GM18519 (cell line): ENCODE data around the gene GPER1.

Source experiments
- ATAC-seq: cut with Tn5 transposase; IDR thresholded peaks from one replicate; pipeline ENCODE4 v1.9.1; 2021; ENCODE audit warnings: mild to moderate bottlenecking, moderate library complexity; ENCODE audit not compliant: unreplicated experiment, low FRiP score

GPER1 gene

DNA sequence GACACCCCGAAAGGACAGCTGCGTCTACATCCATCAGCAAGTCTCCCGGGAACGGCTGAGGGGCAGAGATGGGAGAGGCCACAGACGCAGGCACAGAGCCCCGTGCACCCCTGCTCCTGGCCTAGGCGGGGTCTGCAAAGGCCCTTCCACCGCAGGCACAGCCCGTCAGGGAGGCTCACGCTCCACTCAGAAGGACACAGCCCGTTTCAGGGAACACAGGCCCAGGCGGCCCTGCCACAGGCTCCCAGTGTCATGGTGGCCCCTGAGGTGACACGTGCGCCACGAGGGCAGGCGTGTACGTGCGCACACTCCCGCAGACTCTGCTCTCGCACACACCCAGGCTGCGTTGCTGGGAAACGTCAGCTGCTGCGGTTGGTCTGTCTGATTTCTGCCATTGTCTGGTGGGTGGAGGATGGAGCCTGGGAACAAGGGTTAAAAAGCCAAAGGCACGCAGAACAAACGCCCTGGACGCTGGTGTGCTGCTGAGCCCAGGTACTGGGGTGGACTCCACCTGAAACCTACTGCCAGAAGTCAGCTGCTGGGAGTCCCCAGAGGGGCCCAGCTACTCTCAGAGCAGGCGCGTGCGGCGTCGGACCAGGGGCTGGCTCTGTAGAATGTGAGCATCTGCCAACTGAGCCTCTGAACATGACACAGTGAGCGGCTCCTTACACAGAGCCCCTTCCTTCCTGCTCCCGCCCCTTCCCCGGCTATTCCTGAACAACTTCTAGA, 13.1 kb downstream of the GPER1 start:
- ATAC-seq, result no peak

DNA sequence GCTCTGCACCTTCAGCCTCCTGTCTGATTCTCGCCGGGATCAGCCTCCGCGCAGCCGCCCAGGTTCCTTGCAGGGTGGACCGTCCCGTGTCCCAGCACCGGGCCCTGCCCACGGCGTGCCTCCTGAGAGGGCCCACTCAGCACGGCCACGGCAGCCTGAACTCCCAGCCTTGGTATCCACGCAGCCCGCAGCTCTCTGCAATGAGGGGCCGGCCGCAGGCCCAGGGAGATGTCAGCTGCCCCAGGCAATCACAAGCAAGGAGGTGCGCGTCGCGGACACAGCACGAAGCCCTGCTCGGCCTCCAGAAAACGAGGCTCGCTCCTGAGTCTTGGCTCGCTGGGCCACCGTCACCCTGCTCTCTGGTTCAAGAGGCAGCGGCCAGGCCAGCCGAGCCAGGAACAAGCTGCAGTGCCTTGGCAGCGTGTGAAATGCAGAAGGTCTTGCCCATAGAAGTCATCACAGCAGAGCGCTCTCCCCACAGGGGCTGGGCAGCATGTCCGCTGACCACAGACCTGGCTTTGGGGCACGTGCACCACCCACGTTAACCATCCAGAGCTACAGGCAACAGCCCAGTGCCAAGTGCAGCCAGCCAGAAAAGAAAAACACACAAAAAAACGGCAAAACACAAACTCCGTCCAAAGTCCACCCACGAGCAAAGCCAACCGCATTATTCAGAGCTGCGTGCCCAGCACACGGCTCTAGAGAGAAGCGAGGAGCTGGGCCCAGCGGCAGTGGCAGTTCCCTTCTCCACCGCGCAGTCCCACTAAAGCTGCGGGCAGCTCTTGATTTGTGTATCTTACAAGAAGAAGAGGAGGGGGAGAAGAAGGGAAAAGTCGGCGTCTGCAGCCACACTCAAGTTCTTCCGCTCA, 13.9 kb downstream of the GPER1 start:
- ATAC-seq, result no peak

- ATAC-seq, result no peak
These were observed 15.3 kb downstream of the GPER1 start for GRCh38 chr7:1103009-1103788.

GRCh38 chr7:1103789-1104515, 16.0 kb downstream of the GPER1 start:
- ATAC-seq, result no peak

- ATAC-seq, result no peak
These were observed 16.7 kb downstream of the GPER1 start for GRCh38 chr7:1104516-1105179.

DNA sequence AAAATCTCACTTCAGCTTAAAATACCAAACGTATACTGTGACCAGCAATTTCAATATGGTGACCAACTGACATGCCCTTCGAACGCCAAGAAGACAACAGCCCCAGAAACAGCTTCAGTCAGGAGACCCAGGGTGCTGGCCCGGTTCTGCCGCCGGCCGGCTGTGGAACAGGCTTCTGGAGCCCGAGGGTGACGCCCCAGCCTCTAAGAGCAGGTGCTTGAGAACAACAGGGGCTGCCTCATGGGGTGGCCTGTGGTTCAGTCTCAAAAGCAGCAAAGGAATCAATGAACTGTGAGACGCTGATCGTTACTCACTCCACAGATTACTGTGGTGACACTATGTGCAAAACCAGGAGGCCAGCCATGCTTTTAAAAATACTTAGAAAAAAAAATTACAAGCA, 17.3 kb downstream of the GPER1 start:
- ATAC-seq, result no peak

- ATAC-seq, result no peak
These were observed 18.3 kb downstream of the GPER1 start for GRCh38 chr7:1106063-1106792.

DNA sequence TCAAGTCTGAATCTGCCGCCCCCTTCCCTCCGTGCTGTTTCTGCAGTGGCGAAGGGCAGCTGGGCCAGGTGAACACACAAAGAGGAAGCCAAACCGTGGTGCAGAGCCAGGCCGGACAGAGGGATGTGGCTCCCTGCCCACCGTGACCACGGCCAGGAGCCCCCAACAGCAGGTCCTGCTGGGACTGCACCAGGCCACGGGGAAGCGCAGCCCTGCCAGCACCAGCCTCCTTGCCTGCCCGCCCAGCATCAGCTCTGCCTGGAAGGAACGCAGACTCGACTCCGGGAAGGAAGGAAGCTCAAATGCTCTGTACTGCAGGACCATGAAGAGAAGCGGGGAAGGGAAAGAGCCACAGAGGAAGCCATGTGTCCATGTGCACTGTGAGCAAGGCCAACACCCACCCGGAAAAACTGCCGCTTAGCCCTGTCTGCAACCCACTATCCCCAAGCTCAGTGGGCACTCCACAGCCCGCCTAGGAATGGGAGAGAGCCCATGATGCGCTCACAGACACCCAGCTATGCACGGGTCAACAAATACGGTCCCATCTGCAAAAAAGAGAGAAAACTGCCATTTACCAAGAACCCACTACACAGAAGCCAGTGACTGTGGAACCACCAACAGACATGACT, 19.0 kb downstream of the GPER1 start:
- ATAC-seq, result no peak

GRCh38 chr7:1108264-1108920, 20.5 kb downstream of the GPER1 start:
- ATAC-seq, result no peak

- no peak for ATAC-seq
These were observed 21.8 kb downstream of the GPER1 start for GRCh38 chr7:1109581-1110310.

DNA sequence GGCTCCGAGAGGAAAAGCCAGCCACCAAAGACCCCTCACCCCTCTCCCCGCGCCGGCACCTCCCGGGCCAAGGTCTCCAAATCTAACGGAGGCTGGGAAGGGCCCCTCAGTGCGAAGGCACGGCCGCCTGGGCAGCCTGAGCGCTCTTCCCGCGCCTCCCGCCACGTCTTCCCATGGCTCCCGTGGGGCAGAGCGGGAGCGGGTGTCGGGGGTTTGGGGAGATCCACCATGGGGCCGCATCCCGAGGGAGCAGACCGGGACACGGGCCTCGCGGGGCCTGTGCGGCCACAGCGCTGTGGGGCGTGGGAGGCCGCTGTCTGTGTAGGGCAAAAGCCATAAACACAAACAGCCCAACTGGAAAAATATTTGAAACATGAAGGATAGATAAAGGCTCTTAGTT, 22.4 kb downstream of the GPER1 start:
- ATAC-seq, result no peak

DNA sequence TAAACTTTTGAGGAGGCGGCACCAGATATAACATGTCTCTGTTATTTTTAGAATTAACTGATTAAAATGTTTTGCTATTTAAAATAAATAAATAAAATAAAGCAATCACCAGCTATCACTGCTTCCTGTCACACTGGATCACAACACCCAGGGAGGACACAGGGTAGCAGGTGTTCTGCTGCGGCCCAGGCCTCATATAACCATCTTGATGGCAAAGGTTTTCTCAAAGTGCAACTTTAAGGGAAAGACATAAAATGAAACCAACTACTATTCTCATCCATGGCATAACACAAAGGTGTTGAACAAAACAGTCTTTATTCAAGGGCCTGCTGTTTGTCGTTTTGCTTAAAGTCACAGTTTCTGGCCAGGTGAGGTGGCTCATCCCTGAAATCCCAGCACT, 23.2 kb downstream of the GPER1 start:
- ATAC-seq, result no peak

- no peak for ATAC-seq
These were observed 24.2 kb downstream of the GPER1 start for GRCh38 chr7:1112109-1112508.

DNA sequence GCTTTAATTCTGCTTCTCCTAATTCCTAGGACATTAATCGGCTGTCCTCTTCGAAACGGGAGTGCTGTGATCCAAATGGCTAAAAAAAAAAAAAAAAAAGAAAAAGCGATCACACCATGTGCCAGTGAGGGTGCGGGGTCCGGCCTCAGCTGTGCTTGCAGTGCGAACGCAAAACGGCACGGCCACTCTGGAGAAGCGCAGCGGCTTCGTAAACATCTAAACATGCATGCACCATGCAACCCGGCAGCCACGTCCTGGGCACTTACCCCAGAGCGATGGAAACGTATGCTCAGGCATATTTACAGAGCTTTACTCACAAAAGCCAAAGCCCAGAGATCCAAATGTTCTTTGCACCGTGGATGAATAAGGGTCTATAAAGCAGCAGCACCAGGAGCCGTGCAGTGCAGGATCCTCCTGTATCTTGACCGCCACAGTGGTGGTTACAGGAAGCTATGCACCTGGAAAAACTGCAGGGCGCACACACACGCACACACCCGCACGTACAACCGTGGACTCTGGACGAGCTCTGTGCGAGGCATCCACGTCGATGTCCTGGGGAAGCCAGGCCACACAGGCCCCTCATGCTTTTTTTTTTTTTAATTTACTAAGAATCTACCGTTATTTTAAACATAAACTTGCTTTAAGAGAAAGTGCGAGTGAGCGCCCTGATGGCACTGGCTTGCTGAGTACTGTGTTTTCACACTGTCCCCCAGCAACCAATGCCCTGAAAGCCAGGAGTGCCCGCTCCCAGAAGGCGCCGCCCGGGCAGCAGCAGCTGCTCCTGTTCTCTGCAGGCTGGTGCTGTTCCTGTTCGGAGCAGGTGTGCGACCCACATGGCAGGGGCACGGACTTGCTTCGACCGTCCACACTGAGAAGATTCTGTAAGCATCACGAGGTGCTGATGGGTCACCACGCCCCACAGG, 25.0 kb downstream of the GPER1 start:
- ATAC-seq, result no peak

GRCh38 chr7:1113548-1113885, 25.6 kb downstream of the GPER1 start:
- ATAC-seq, result no peak

GRCh38 chr7:1114088-1114487, 26.2 kb downstream of the GPER1 start:
- no peak for ATAC-seq

DNA sequence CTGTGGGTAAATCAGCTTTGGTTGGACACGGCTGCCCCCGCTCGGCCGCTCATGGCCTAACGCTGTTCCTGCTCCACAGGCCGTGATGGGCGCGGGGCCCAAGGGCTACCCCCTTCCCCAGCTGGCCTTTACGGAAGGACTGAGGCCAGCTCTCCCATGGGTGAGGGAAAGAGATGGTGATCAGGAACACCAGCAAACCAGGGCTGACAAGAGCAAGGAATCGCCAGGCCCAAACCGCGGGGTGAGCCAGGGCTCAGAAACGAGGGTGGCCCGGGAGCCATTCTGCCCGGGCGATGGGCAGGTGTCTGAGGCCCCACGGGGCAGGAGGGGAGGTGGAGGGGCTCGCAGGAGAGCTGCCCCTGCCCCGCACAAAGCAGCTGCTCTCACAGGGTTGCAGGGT, 26.6 kb downstream of the GPER1 start:
- ATAC-seq, result no peak
